Astrocyte of the spinal cord (primary cell): ENCODE results near the gene SPDEF.

Experiments used
- DNase-seq: peaks from one replicate; pipeline ENCODE4 v3.0.0; 2011; ENCODE audit warnings: low read depth, low spot score
- H3K4me3 ChIP-seq: 2 replicates; pipeline ENCODE4 v1.5.1; 2011; ENCODE audit warnings: low read depth, mild to moderate bottlenecking, low read length, moderate library complexity
- CTCF ChIP-seq: IDR thresholded peaks from 2 replicates; pipeline ENCODE4 v1.5.1; 2012; ENCODE audit warnings: low read depth, mild to moderate bottlenecking, low read length, inconsistent platforms
- in situ Hi-C: cut with HindIII; loops from 2 replicates; pipeline ENCODE4 v1.10.0; 2017; ENCODE audit warnings: low sequenced_read_pairs

Gene SPDEF

DNA sequence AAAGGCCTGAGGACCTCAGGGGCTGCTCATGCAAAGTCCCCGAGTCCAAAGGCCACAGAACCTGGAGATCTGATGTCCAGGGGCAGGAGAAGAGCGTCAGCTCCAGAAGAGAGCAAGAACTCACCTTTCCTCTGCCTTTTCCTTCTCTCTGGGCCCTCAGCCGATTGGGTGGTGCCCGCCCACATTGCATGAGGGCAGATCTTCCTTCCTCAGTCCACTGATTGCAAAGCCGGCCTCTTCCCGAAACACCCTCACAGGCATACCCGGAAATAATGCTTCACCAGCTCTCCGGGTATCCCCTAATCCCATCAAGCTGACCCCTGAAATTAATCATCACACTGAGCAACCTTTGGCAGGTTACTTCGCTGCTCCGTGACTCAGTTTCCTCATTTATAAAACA is 33.4 kb downstream of the SPDEF start:
- H3K4me3 ChIP-seq, result no peak overlapping the region
- TF ChIP-seq CTCF, result no peak
- in situ Hi-C loops, result no loop called here
- DNase-seq, result no peak

- in situ Hi-C loops, result no loop called here
- TF ChIP-seq CTCF, result no peak
- H3K4me3 ChIP-seq, result no peak overlapping the region
- DNase-seq, result no peak
These were observed 34.5 kb downstream of the SPDEF start for GRCh38 chr6:34521463-34522285.

DNA sequence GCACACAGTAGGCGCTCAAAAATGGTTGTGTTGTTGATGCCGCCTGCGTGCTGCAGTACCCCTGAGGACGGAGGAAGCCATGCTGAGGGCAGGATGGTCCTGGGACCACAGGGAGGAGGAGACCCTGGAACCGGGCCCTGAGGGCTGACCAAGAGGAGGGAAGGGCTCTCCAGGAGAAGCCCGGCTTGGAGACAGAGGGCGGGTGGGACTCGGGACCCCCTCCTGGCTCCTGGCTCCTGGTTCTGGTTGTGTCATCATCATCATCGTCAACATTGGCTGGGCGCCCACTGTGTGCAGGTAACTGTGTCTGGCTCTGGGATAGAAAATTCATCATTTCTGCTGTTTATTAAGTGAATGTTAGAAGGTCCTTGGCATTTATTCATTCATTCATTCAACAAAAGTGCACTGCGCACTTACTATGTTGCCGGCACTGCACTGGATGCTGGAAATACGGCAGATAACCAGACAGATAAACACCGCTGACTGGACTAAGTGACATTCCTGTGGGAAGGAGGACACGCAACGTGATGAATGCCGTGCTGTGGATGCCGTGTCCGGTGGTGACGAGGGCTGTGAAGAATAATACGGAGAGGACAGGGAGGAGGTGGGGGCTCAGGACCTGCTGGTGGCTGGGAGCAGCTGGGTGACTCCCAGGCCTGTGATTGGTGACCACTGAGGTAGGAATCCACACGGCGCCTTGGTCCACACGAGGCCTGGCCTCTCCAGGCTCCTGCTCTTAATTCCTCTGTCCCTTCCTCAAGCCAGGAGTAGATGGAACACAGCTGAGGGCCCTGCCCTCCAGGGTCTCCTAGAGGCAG is 35.3 kb downstream of the SPDEF start:
- no peak for TF ChIP-seq CTCF
- DNase-seq, result no peak
- in situ Hi-C loops, result no loop called here

GRCh38 chr6:34519971-34520644 is 36.0 kb downstream of the SPDEF start:
- TF ChIP-seq CTCF, result no peak
- no peak for DNase-seq
- in situ Hi-C loops, result no loop called here
- H3K4me3 ChIP-seq, result no peak overlapping the region

More for the DNA sequence above, 35.3 kb downstream of the SPDEF start:
- H3K4me3 ChIP-seq, result no peak overlapping the region

DNA sequence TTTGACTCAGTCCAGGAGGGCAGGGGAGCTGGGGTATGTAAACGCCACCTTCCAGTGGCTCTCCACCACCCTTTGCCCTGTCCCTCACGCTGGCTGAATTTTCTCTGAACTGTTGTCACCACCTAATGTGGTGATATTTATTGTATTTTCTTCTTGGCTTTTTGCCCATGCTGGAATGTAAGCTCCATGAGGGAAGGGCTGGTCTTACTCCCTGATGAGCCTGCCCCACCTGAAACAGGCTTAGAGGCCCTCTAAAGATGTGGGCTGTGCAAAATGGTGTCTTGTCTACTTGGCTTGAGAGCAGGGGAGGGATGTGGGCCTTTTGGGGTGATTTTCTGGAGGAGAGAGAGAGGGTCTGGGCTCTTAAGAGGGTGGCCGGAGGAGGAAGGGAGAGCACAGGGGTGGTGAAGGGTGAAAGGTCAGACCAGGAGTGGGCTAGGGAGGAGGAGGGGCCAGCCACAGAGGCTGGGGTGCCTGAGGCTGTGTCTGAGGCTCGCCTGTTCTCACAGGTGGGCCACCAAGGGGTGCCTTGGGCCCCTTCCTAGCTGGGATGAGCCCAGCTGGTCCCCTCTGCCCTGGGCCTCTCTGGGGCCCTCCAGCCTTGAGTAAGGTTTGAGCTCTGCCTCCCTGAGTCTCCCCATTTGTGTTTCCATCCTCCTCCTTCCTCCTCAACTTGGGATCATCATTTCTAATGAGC is 37.3 kb downstream of the SPDEF start:
- no peak overlapping the region for H3K4me3 ChIP-seq
- in situ Hi-C loops, result no loop called here
- DNase-seq, result no peak
- no peak for TF ChIP-seq CTCF

- no peak overlapping the region for H3K4me3 ChIP-seq
- TF ChIP-seq CTCF, result no peak
- in situ Hi-C loops, result no loop called here
These were observed 38.2 kb downstream of the SPDEF start for GRCh38 chr6:34517966-34518365.

More at GRCh38 chr6:34517966-34518365, 38.2 kb downstream of the SPDEF start:
- no peak for DNase-seq
